SK-N-SH (cell line): ENCODE results near the gene PRTFDC1. TPM values are rescaled to one million over a fixed set of nuclear protein-coding genes. Genes with fewer than 3 reads are reported as not detected.
A peak's percentile ranks its signal among the peaks of the same experiment; 100 is the strongest.

ENCODE experiments used
- CTCF ChIA-PET: fragments of 300-600, 350-600 bp; formaldehyde crosslinking; extraction: SDS; loops from one replicate; lab custom pipeline; 2021; lab: Yijun Ruan, JAX
- POLR2A ChIA-PET: fragments of 350-600 bp; sonication (Branson Sonifier 250); formaldehyde crosslinking; extraction: SDS; loops from one replicate; lab custom pipeline; 2020; ENCODE audit warnings: antibody characterized with exemption, inconsistent platforms; lab: Yijun Ruan, JAX
- DNase-seq: peaks from one replicate; pipeline ENCODE4 v3.0.0; 2012
- H2AFZ ChIP-seq: fragments of 200-600 bp; sonication (generic); 2 replicates; pipeline ENCODE4 v1.8.1; 2016; ENCODE audit warnings: antibody characterized with exemption, mild to moderate bottlenecking, low read depth
- H3F3A ChIP-seq: fragments of 200-600 bp; sonication (generic); replicated peaks from 2 replicates; pipeline ENCODE3; 2016; ENCODE audit warnings: antibody characterized with exemption, mild to moderate bottlenecking; ENCODE audit not compliant: insufficient read depth
- H3K27ac ChIP-seq, 2 experiments: fragments of 200-500 bp in 1 of 2; fragments of 200-600 bp in 1 of 2; sonication (Bioruptor generic) in 1 of 2; sonication (generic), shearing (Covaris generic) in 1 of 2; 2 replicates each; pipeline versions ENCODE4 v1.5.1 to v1.6.1; 2014 to 2016; ENCODE audit warnings: low read depth in 2 of 2, inconsistent platforms in 1 of 2, low read length in 1 of 2, mild to moderate bottlenecking in 1 of 2, mixed read lengths in 1 of 2
- H3K27me3 ChIP-seq: fragments of 200-600 bp; sonication (generic), shearing (Covaris generic); 2 replicates; pipeline ENCODE4 v1.6.1; 2016; ENCODE audit warnings: mixed run types; ENCODE audit not compliant: insufficient read depth
- H3K36me3 ChIP-seq, 2 experiments: fragments of 200-500 bp in 1 of 2; fragments of 200-600 bp in 1 of 2; sonication (Bioruptor generic) in 1 of 2; sonication (generic) in 1 of 2; replicated peaks in 1 of 2; 2 replicates each; pipeline versions ENCODE3 to v1.5.1; 2014 to 2016; ENCODE audit warnings: low read length in 1 of 2, mild to moderate bottlenecking in 1 of 2; ENCODE audit not compliant: insufficient read depth in 2 of 2, control insufficient read depth in 1 of 2
- H3K4me1 ChIP-seq, 2 experiments: fragments of 200-500 bp in 1 of 2; fragments of 200-600 bp in 1 of 2; sonication (Bioruptor generic) in 1 of 2; sonication (generic), shearing (Covaris generic) in 1 of 2; 2 replicates each; pipeline versions ENCODE4 v1.5.1 to v1.6.1; 2014 to 2016; ENCODE audit warnings: low read depth in 1 of 2, low read length in 1 of 2, mixed run types in 1 of 2; ENCODE audit not compliant: insufficient read depth in 2 of 2, control insufficient read depth in 1 of 2
- H3K4me2 ChIP-seq: fragments of 200-600 bp; sonication (generic), shearing (Covaris generic); 2 replicates; pipeline ENCODE4 v1.6.1; 2017; ENCODE audit warnings: mixed run types
- H3K4me3 ChIP-seq, 2 experiments: fragments of 200-500 bp in 1 of 2; fragments of 200-600 bp in 1 of 2; sonication (Bioruptor generic) in 1 of 2; sonication (generic), shearing (Covaris generic) in 1 of 2; 2 replicates each; pipeline versions ENCODE4 v1.5.1 to v1.8.1; 2014 to 2016; ENCODE audit warnings: low read depth in 2 of 2, inconsistent platforms in 1 of 2, low read length in 1 of 2, mild to moderate bottlenecking in 1 of 2, mixed read lengths in 1 of 2, moderate library complexity in 1 of 2
- H3K79me2 ChIP-seq: fragments of 200-600 bp; sonication (generic); 2 replicates; pipeline ENCODE4 v1.8.1; 2017; ENCODE audit warnings: mild to moderate bottlenecking; ENCODE audit not compliant: insufficient read depth
- H3K9ac ChIP-seq: fragments of 200-600 bp; sonication (generic); 2 replicates; pipeline ENCODE4 v1.6.1; 2017; ENCODE audit warnings: mixed run types
- H3K9me2 ChIP-seq: fragments of 200-600 bp; sonication (generic); 2 replicates; pipeline ENCODE4 v1.6.1; 2017; ENCODE audit warnings: mixed run types
- H3K9me3 ChIP-seq: fragments of 200-600 bp; sonication (generic); 2 replicates; pipeline ENCODE4 v1.6.1; 2017; ENCODE audit warnings: mixed run types, mild to moderate bottlenecking, moderate library complexity
- H4K20me1 ChIP-seq: fragments of 200-600 bp; sonication (generic); 2 replicates; pipeline ENCODE4 v1.6.1; 2017; ENCODE audit warnings: mild to moderate bottlenecking, mixed run types; ENCODE audit not compliant: insufficient read depth
- CHD2 ChIP-seq: fragments of 150-350 bp; IDR thresholded peaks from 2 replicates; pipeline ENCODE4 v1.6.1; 2018; ENCODE audit warnings: low read length; ENCODE audit not compliant: partially characterized antibody
- ELF1 ChIP-seq: IDR thresholded peaks from 2 replicates; pipeline ENCODE4 v1.4.0; 2012
- EP300 ChIP-seq, 2 experiments: IDR thresholded peaks; 2 replicates each; pipeline versions ENCODE4 v1.4.0 to v1.6.1; 2012; ENCODE audit warnings: borderline replicate concordance in 1 of 2, low read depth in 1 of 2, low read length in 1 of 2
- EZH2phosphoT487 ChIP-seq: fragments of 200-600 bp; sonication (generic); IDR thresholded peaks from 2 replicates; pipeline ENCODE4 v1.6.1; 2017; ENCODE audit warnings: low read depth, mixed run types, mild to moderate bottlenecking, antibody characterized with exemption, moderate library complexity, borderline replicate concordance
- FOSL2 ChIP-seq: IDR thresholded peaks from 2 replicates; pipeline ENCODE4 v1.4.0; 2012; ENCODE audit warnings: low read depth, mild to moderate bottlenecking, moderate library complexity, borderline replicate concordance
- FOXJ3 ChIP-seq: sonication (generic); formaldehyde crosslinking; IDR thresholded peaks from 2 replicates; pipeline ENCODE4 v1.5.1; 2020; ENCODE audit warnings: mild to moderate bottlenecking, missing genetic modification reagents
- FOXM1 ChIP-seq: IDR thresholded peaks from 2 replicates; pipeline ENCODE4 v1.4.0; 2012; ENCODE audit warnings: low read depth, mild to moderate bottlenecking
- GATA2 ChIP-seq: sonication (generic); formaldehyde crosslinking; IDR thresholded peaks from 2 replicates; pipeline ENCODE4 v1.5.0; 2020; ENCODE audit warnings: mild to moderate bottlenecking, missing genetic modification reagents
- JUND ChIP-seq: IDR thresholded peaks from 2 replicates; pipeline ENCODE4 v1.4.0; 2012
- MEF2A ChIP-seq: IDR thresholded peaks from 2 replicates; pipeline ENCODE4 v1.4.0; 2012; ENCODE audit warnings: low read depth, borderline replicate concordance
- MXI1 ChIP-seq: IDR thresholded peaks from 2 replicates; pipeline ENCODE4 v1.6.1; 2012; ENCODE audit warnings: mild to moderate bottlenecking, low read depth, low read length, improper control_type of control experiment
- NFIC ChIP-seq: IDR thresholded peaks from 2 replicates; pipeline ENCODE4 v1.4.0; 2012; ENCODE audit warnings: borderline replicate concordance
- NRF1 ChIP-seq: IDR thresholded peaks from 2 replicates; pipeline ENCODE4 v1.6.1; 2012; ENCODE audit warnings: low read depth, mild to moderate bottlenecking, low read length
- RCOR1 ChIP-seq: fragments of 150-350 bp; IDR thresholded peaks from 2 replicates; pipeline ENCODE4 v1.6.1; 2017; ENCODE audit warnings: antibody characterized with exemption, low read length
- RFX5 ChIP-seq: IDR thresholded peaks from 2 replicates; pipeline ENCODE4 v1.6.1; 2012; ENCODE audit warnings: mild to moderate bottlenecking, improper control_type of control experiment, low read length
- SIN3A ChIP-seq: IDR thresholded peaks from 2 replicates; pipeline ENCODE4 v1.6.1; 2012; ENCODE audit warnings: low read depth, mild to moderate bottlenecking, low read length, moderate library complexity, borderline replicate concordance
- SMC3 ChIP-seq: IDR thresholded peaks from 2 replicates; pipeline ENCODE4 v1.6.1; 2012; ENCODE audit warnings: low read depth, low read length, improper control_type of control experiment
- TAF1 ChIP-seq: IDR thresholded peaks from 2 replicates; pipeline ENCODE4 v1.6.1; 2012; ENCODE audit warnings: low read depth, mild to moderate bottlenecking, low read length, moderate library complexity, borderline replicate concordance
- TCF12 ChIP-seq: IDR thresholded peaks from 2 replicates; pipeline ENCODE4 v1.4.0; 2012
- TEAD4 ChIP-seq: IDR thresholded peaks from 2 replicates; pipeline ENCODE4 v1.4.0; 2012; ENCODE audit warnings: mild to moderate bottlenecking, borderline replicate concordance; ENCODE audit not compliant: insufficient read depth
- YY1 ChIP-seq: IDR thresholded peaks from 2 replicates; pipeline ENCODE4 v1.4.0; 2012; ENCODE audit warnings: low read depth, mild to moderate bottlenecking
- WGBS: methylation state at CpG from one replicate; pipeline ENCODE4 v1.1.6; 2017; ENCODE audit warnings: low lambda C conversion rate; 5-methylcytosine and 5-hydroxymethylcytosine counted together
- polyA plus RNA-seq, 3 experiments: library from polyadenylated mRNA; depleted of rRNA; stranded (reverse); fragments of >200 nt; gene quantifications; 2 replicates each; pipeline ENCODE4 v1.2.3, GENCODE V29; 2012
- TF ChIP-seq, protein P1 (sequence below): IDR thresholded peaks from 2 replicates; pipeline ENCODE4 v1.4.0; 2012; ENCODE audit warnings: low read depth, borderline replicate concordance
- TF ChIP-seq, protein P2 (sequence below): fragments of 150-350 bp; IDR thresholded peaks from 2 replicates; pipeline ENCODE4 v1.6.1; 2017; ENCODE audit warnings: antibody characterized with exemption, low read length, low read depth, borderline replicate concordance
- TF ChIP-seq, protein P3 (sequence below): IDR thresholded peaks from 2 replicates; pipeline ENCODE4 v1.4.0; 2012; ENCODE audit warnings: low read depth
- TF ChIP-seq, protein P4 (sequence below): IDR thresholded peaks from 2 replicates; pipeline ENCODE4 v1.4.0; 2012; ENCODE audit warnings: low read depth, borderline replicate concordance
- TF ChIP-seq, protein P5 (sequence below): IDR thresholded peaks from 2 replicates; pipeline ENCODE4; 2012
- TF ChIP-seq, protein P6 (sequence below): fragments of 200-600 bp; sonication (generic); IDR thresholded peaks from 2 replicates; pipeline ENCODE4 v1.6.1; 2017; ENCODE audit warnings: antibody characterized with exemption, mild to moderate bottlenecking, moderate library complexity
- TF ChIP-seq, protein P7 (sequence below): fragments of 150-350 bp; IDR thresholded peaks from 2 replicates; pipeline ENCODE4 v1.6.1; 2016; ENCODE audit warnings: mild to moderate bottlenecking, low read depth, low read length

The PRTFDC1 gene
- polyA plus RNA-seq, 1 of the 3 experiments (the other 2 are of a cell fraction), result 6.6 TPM

DNA sequence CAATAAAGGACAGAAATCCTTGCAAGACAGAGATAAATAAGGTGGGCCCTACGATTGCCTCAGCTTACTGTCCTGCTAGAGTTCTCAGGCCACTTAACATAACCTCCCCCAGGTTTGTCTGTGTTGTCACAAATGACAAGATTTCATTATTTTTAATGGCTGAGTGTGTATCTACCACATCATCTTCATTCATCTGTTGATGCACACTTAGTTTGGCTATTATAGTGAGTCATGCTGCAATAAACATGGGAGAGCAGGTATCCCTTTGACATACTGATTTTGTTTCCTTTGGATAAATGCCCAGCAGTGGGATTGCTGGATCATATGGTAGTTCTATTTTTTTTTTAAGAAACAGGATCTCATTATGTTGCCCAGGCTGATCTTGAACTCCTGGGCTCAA is 60.6 kb downstream of the PRTFDC1 start:
- Histone ChIP-seq H3K4me2 (0 out of 2 replicates have a peak overlapping the region, but pooled peaks have one; percentile 7), H3K9me3 (no peaks in the 10 kb centered on the region), H3K9ac (no peak overlapping the region), H3K27ac (peak overlapping the region in 1 of 2 experiments; percentile 64; a peak in 2 of 4 replicates), H3K27me3 (no peaks in the 10 kb centered on the region), H2AFZ (no peak overlapping the region), H3K4me3 (no peak overlapping the region), H3K36me3 (no peaks in the 10 kb centered on the region), H3F3A (no peaks in the 10 kb centered on the region), H4K20me1 (no peaks in the 10 kb centered on the region), H3K4me1 (peaks cover 0 to 23% of the 10 kb centered on the region in 2 experiments; a peak in 2 of 4 replicates), H3K79me2 (no peaks in the 10 kb centered on the region), H3K9me2 (no peaks in the 10 kb centered on the region)
- ChIA-PET CTCF (no interaction called here), POLR2A (no interaction called here)
- DNase-seq, result peak; percentile 17
- WGBS, result 32% methylated on average over 1 of the region's 1 CpG
- TF ChIP-seq GATA2 (CRISPR knock-in tag) (peak; percentile 21; the same call in 1 of the 2 replicates), YY1 (no peak), EP300 (IDR thresholded peaks at IDR 0.05; ENCODE audit: borderline replicate concordance in 1 of 2, low read depth in 1 of 2, low read length in 1 of 2) (peak in 1 of 2 experiments; percentile 85; a peak in 3 of 4 replicates), SIN3A (no peak), NFIC (peak; percentile 96), FOXM1 (no peak), MXI1 (no peak), RFX5 (no peak), RCOR1 (no peak), TEAD4 (peak; percentile 80; the same call in 1 of the 2 replicates), JUND (peak; percentile 95), NRF1 (no peak), ELF1 (no peak), TAF1 (no peak), CHD2 (no peak), SMC3 (no peak), FOSL2 (peak; percentile 95), TCF12 (peak; percentile 92), EZH2phosphoT487 (no peak), MEF2A (no peak; the same call in 1 of the 2 replicates), FOXJ3 (CRISPR knock-in tag) (no peak)
- TF ChIP-seq, protein P1, sequence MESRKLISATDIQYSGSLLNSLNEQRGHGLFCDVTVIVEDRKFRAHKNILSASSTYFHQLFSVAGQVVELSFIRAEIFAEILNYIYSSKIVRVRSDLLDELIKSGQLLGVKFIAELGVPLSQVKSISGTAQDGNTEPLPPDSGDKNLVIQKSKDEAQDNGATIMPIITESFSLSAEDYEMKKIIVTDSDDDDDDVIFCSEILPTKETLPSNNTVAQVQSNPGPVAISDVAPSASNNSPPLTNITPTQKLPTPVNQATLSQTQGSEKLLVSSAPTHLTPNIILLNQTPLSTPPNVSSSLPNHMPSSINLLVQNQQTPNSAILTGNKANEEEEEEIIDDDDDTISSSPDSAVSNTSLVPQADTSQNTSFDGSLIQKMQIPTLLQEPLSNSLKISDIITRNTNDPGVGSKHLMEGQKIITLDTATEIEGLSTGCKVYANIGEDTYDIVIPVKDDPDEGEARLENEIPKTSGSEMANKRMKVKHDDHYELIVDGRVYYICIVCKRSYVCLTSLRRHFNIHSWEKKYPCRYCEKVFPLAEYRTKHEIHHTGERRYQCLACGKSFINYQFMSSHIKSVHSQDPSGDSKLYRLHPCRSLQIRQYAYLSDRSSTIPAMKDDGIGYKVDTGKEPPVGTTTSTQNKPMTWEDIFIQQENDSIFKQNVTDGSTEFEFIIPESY, result no peak
- TF ChIP-seq, protein P2, sequence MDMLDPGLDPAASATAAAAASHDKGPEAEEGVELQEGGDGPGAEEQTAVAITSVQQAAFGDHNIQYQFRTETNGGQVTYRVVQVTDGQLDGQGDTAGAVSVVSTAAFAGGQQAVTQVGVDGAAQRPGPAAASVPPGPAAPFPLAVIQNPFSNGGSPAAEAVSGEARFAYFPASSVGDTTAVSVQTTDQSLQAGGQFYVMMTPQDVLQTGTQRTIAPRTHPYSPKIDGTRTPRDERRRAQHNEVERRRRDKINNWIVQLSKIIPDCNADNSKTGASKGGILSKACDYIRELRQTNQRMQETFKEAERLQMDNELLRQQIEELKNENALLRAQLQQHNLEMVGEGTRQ, result no peak
- TF ChIP-seq, protein P3, sequence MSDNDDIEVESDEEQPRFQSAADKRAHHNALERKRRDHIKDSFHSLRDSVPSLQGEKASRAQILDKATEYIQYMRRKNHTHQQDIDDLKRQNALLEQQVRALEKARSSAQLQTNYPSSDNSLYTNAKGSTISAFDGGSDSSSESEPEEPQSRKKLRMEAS, result no peak; the same call in 1 of the 2 replicates
- TF ChIP-seq, protein P4, sequence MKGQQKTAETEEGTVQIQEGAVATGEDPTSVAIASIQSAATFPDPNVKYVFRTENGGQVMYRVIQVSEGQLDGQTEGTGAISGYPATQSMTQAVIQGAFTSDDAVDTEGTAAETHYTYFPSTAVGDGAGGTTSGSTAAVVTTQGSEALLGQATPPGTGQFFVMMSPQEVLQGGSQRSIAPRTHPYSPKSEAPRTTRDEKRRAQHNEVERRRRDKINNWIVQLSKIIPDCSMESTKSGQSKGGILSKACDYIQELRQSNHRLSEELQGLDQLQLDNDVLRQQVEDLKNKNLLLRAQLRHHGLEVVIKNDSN, result no peak
- TF ChIP-seq, protein P5, sequence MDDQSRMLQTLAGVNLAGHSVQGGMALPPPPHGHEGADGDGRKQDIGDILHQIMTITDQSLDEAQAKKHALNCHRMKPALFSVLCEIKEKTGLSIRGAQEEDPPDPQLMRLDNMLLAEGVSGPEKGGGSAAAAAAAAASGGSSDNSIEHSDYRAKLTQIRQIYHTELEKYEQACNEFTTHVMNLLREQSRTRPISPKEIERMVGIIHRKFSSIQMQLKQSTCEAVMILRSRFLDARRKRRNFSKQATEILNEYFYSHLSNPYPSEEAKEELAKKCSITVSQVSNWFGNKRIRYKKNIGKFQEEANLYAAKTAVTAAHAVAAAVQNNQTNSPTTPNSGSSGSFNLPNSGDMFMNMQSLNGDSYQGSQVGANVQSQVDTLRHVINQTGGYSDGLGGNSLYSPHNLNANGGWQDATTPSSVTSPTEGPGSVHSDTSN, result peak; percentile 92
- TF ChIP-seq, protein P6, sequence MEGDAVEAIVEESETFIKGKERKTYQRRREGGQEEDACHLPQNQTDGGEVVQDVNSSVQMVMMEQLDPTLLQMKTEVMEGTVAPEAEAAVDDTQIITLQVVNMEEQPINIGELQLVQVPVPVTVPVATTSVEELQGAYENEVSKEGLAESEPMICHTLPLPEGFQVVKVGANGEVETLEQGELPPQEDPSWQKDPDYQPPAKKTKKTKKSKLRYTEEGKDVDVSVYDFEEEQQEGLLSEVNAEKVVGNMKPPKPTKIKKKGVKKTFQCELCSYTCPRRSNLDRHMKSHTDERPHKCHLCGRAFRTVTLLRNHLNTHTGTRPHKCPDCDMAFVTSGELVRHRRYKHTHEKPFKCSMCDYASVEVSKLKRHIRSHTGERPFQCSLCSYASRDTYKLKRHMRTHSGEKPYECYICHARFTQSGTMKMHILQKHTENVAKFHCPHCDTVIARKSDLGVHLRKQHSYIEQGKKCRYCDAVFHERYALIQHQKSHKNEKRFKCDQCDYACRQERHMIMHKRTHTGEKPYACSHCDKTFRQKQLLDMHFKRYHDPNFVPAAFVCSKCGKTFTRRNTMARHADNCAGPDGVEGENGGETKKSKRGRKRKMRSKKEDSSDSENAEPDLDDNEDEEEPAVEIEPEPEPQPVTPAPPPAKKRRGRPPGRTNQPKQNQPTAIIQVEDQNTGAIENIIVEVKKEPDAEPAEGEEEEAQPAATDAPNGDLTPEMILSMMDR, result no peak
- TF ChIP-seq, protein P7, sequence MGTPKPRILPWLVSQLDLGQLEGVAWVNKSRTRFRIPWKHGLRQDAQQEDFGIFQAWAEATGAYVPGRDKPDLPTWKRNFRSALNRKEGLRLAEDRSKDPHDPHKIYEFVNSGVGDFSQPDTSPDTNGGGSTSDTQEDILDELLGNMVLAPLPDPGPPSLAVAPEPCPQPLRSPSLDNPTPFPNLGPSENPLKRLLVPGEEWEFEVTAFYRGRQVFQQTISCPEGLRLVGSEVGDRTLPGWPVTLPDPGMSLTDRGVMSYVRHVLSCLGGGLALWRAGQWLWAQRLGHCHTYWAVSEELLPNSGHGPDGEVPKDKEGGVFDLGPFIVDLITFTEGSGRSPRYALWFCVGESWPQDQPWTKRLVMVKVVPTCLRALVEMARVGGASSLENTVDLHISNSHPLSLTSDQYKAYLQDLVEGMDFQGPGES, result no peak
